GM19452 (cell line): ENCODE measurements around the gene MTMR10.

Experiments used
- ATAC-seq: cut with Tn5 transposase; IDR thresholded peaks from one replicate; pipeline ENCODE4 v1.9.1; 2021; ENCODE audit not compliant: unreplicated experiment

Gene MTMR10

DNA sequence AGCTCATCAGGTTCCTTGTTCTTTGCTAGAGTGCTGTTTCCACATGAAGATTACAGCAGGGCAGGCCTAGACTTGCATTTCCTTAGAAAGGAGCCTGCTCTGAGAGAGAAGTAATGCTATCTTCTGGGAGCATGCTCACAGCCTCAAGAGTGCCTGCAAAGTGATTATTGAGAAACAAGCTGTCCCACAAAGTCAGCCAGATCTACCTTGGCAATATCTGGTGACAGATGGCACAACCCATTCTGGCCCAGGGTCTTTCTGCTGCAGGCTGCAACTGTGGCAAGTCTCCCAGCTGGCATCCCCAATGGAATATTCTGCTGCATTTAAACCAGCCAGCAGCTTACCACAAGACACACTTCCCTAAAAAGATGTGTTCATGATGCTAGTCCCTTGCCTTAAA lies 29.3 kb downstream of the MTMR10 start:
- no peak for ATAC-seq

GRCh38 chr15:30958219-30958618 lies 33.2 kb downstream of the MTMR10 start:
- no peak for ATAC-seq

- no peak for ATAC-seq
Observed at GRCh38 chr15:30956216-30957124, 35.0 kb downstream of the MTMR10 start.

DNA sequence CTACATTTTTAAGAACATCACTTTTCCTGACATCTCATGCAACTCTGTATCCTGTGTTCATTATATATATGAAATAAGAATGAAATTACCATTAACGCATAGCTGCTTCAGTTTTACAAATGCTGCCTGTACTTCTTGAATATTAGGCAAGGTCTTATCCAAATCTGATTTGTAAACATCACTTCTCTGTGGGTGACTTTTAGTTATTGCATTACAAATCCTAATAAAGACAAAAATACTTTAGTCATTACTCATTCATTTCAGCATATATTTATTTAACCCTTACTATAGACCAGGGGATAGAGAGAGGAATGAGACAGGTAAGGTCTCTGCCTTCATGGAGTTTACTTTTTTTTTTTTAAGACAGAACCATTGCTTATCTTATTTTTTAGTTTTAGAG lies 36.8 kb downstream of the MTMR10 start:
- ATAC-seq: no peak

GRCh38 chr15:30953731-30954378 lies 37.6 kb downstream of the MTMR10 start:
- ATAC-seq: no peak

DNA sequence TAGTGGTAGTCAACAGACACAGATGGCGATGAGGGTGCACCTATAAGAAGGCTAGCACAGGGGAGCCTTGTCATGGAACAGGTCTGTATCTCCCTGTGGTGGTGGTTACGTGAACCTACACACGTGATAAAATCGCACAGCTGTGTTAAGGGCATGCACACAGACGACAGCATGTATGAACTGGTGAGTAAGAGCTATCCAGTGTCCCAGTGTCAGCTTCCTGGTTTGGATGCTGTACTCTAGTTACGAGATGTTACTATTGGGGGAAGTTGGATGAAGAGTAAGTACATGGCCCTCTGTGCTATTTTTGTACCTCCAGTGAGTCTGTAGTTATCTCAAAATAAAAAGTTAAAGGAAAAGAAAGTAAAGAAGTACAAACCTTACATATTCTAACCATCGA lies 38.2 kb downstream of the MTMR10 start:
- no peak for ATAC-seq

GRCh38 chr15:30943654-30944335 lies 47.6 kb downstream of the MTMR10 start:
- ATAC-seq: no peak

DNA sequence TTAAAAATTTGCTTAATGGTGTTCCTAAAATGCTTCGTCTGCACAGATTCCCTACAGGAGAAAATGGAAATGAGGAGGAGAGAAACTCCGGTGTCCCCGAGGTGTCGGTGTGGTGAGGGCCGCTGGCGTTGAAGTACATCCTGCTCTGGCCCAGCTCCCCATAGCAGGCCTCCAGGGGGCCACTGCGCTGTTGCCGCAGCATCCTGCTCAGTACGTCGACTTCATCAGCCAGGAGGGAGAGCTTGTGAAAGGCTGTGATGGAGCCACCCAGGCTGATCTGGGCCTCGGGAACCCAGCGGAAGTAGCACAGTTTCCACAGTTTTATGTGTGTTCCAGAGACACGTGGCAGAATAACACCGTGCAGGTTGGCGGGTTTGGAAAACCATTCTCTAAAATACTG lies 49.9 kb downstream of the MTMR10 start:
- ATAC-seq: no peak

DNA sequence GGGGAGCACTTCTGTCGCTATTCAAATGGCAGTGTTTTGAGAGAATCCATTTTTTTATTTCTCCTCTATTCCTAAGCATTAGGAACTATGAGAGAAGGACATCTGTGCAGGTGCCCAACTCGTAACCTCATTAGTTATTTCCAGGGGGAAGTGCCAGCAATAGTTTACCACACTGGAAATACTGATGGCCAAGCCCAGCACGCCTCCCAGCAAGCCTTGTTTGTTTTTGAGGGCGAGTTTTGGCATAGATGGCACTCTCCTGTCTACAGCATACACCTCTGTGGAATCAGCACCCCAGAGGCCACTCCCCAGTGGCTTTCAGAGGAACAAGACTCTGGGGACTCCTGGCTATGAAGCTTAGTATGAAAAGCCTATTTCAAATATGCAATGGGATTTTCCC lies 51.1 kb downstream of the MTMR10 start:
- no peak for ATAC-seq

- ATAC-seq: no peak
Observed at GRCh38 chr15:30939161-30939560, 52.3 kb downstream of the MTMR10 start.

- no peak for ATAC-seq
Observed at GRCh38 chr15:30933293-30933692, 58.1 kb downstream of the MTMR10 start.

GRCh38 chr15:30930422-30930821 lies 61.0 kb downstream of the MTMR10 start:
- no peak for ATAC-seq

DNA sequence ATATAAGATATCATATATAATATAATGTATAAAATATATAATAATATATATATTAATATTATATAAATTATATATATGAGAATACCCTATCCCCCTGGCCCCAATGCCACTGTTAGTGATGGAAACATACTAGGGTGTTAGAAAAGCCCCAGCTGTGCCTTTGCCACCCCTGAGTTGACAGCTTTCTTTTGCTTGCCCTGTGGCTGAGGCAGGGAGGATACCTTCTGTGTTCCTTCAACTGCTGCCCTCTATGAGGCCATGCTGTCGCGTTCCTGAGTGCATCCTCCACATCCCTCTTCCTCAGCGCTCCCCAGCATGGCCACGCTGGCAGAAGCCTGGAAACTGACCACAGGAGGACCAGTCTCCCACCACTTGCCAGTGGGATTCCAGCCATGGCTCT lies 61.4 kb downstream of the MTMR10 start:
- ATAC-seq: no peak

- ATAC-seq: no peak
Observed at GRCh38 chr15:30929064-30929669, 62.3 kb downstream of the MTMR10 start.

DNA sequence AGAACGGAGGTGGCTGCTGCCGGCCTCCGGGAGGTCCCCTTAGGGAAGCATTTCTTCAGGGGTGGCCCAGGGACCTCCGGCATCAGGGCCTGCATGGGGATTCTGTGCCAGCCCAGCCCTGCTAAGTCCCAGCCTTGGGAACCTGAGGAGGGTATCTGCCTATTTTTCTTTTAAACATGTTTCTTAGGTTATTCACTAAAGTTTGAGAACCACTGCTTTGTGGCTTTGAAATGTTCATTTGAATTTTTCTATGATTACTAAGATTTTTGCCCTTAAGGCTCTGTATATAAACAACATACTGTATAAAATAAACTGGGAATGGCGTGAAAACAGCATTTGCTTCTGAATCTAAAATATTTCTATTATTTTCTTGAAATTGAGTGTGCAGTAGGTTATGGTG lies 63.4 kb downstream of the MTMR10 start:
- ATAC-seq: no peak

DNA sequence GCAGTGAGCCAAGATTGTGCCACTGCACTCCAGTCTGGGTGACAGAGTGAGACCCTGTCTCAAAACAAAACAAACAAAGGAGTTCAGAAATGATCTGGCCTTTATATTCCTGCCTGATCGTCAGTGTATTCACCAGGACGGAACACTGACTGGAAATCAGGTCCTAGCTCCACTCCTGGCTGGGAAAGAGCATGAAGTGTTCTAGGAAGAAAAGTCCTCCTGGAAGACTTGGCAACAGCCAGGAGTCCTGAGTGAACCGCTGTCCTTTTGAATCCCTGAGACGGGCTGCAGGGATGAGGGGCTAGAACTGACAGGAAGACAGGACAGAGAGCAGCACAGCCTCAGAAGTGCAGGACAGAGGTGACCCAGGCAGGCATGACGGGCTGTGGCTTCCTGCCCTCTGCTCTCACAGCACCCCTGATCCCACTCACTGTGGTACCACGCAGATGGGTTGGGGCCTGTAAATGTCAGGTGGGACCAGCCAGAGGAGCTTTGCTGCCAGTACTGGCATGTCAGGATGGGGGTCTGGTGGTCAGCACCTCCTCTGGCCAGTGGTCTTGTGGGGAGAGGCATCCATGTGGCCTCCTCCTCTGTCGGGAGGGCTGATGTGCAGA lies 64.2 kb downstream of the MTMR10 start:
- ATAC-seq: no peak

DNA sequence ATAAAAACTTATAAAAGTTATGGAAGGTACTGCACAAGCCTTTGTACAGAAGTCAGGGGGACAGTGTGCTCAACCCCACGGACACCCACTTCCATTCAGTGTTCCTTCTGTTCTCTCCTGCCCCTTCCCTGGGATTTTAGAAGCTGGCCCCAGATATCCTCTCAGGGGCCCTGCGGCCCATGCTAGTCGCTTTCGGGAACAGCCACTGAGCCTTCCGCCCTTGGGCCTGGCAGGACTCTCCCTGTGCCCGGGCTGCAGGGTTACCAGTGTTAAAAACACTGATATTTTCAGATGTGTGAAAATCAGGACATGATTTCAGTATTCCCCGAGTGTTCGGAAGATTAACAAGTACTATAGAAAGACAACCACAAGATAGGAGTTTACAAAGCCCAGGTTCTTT lies 65.3 kb downstream of the MTMR10 start:
- no peak for ATAC-seq

- no peak for ATAC-seq
Observed at GRCh38 chr15:30925686-30926085, 65.7 kb downstream of the MTMR10 start.

GRCh38 chr15:30924353-30924752 lies 67.1 kb downstream of the MTMR10 start:
- ATAC-seq: no peak

DNA sequence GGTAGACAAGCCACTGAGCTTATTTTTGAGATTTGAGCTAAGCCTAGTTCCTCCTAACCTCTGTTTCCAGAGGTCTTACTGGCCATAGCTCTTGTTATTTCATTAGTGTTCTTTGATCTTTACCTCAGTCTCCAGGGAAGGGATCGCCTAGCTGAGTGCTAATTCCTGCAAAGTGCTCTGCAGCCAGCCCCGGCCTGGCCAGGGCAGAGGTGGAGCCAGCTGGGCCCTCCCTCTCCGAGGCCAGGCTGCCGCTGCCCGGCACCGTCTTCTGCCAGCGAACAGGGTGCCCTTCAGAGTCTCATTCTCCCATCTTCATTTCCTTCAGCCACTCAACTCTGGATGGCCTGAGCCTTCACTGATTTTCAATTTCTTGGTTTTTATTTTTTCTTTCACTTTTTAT lies 68.0 kb downstream of the MTMR10 start:
- ATAC-seq: no peak
